PC-3 (cell line): ENCODE measurements around the gene KRTAP5-3. TPM values are rescaled to one million over a fixed set of nuclear protein-coding genes. Genes with fewer than 3 reads are reported as not detected.

Source experiments
- ATAC-seq: fragments of 200-7000 bp; cut with Tn5 transposase; 2 replicates; pipeline ENCODE4 v1.9.1; 2020; ENCODE audit warnings: mild to moderate bottlenecking, moderate library complexity
- BruUV-seq: library from RNA; stranded (reverse); fragments of 400-500 nt; replicated peaks from 2 replicates; lab custom pipeline; 2021; lab: Mats Ljungman, UMichigan
- CTCF ChIA-PET: fragments of 300-600 bp; sonication (Branson Sonifier 250); formaldehyde crosslinking; loops from one replicate; lab custom pipeline; 2022; ENCODE audit warnings: antibody characterized with exemption; lab: Charles Lee
- POLR2A ChIA-PET: fragments of 300-600 bp; sonication (Branson Sonifier 250); formaldehyde crosslinking; loops from one replicate; lab custom pipeline; 2022; ENCODE audit warnings: antibody characterized with exemption; ENCODE audit not compliant: unreplicated experiment; lab: Charles Lee
- DNase-seq: peaks from one replicate; pipeline ENCODE4 v3.0.0-alpha.2; 2015
- H2AFZ ChIP-seq: fragments of 300-600 bp; sonication (generic); 2 replicates; pipeline ENCODE4 v1.6.0; 2016; ENCODE audit warnings: antibody characterized with exemption, low read length
- H3F3A ChIP-seq: fragments of 300-600 bp; sonication (generic); one replicate; pipeline ENCODE4 v1.6.0; 2017; ENCODE audit warnings: antibody characterized with exemption, low read length, control low read depth, mild to moderate bottlenecking; ENCODE audit not compliant: unreplicated experiment
- H3K27ac ChIP-seq: fragments of 300-600 bp; sonication (generic); 2 replicates; pipeline ENCODE4 v1.5.1; 2016; ENCODE audit warnings: mild to moderate bottlenecking, low read length
- H3K27me3 ChIP-seq: fragments of 300-600 bp; sonication (generic); 2 replicates; pipeline ENCODE4 v1.6.1; 2016; ENCODE audit warnings: low read length, mixed read lengths
- H3K36me3 ChIP-seq: fragments of 300-600 bp; sonication (generic); 2 replicates; pipeline ENCODE4 v1.6.1; 2016; ENCODE audit warnings: low read depth, mixed run types, low read length, mixed read lengths
- H3K4me1 ChIP-seq: fragments of 300-600 bp; sonication (generic); 2 replicates; pipeline ENCODE4 v1.5.1; 2016; ENCODE audit warnings: low read length; ENCODE audit not compliant: insufficient read depth
- H3K4me2 ChIP-seq: fragments of 300-600 bp; sonication (generic); 2 replicates; pipeline ENCODE4 v1.6.0; 2016; ENCODE audit warnings: low read length
- H3K4me3 ChIP-seq: fragments of 300-600 bp; sonication (generic); 2 replicates; pipeline ENCODE4 v1.5.1; 2016; ENCODE audit warnings: mild to moderate bottlenecking, low read length, mixed read lengths
- H3K79me2 ChIP-seq: fragments of 300-600 bp; sonication (generic); 2 replicates; pipeline ENCODE4 v1.6.1; 2017; ENCODE audit warnings: low read length, mixed read lengths
- H3K9ac ChIP-seq: fragments of 300-600 bp; sonication (generic); 2 replicates; pipeline ENCODE4 v1.6.0; 2016; ENCODE audit warnings: mild to moderate bottlenecking, low read length
- H3K9me2 ChIP-seq: fragments of 300-600 bp; sonication (generic); replicated peaks from 2 replicates; pipeline ENCODE4 v1.6.1; 2016; ENCODE audit warnings: mixed run types, low read length, mixed read lengths
- H3K9me3 ChIP-seq: fragments of 300-600 bp; sonication (generic); 2 replicates; pipeline ENCODE4 v1.6.1; 2016; ENCODE audit warnings: low read length, mixed read lengths
- H4K20me1 ChIP-seq: fragments of 300-600 bp; sonication (generic); 2 replicates; pipeline ENCODE4 v1.6.1; 2016; ENCODE audit warnings: low read length, mixed read lengths
- CTCF ChIP-seq: fragments of 300-600 bp; sonication (generic); conservative IDR thresholded peaks from 2 replicates; pipeline ENCODE4 v1.5.1; 2017; ENCODE audit warnings: antibody characterized with exemption, low read depth, mild to moderate bottlenecking, low read length
- EZH2 ChIP-seq: fragments of 300-600 bp; sonication (generic); IDR thresholded peaks from one replicate; pipeline ENCODE4 v1.6.1; 2017; ENCODE audit warnings: antibody characterized with exemption, mild to moderate bottlenecking, low read length; ENCODE audit not compliant: unreplicated experiment
- EZH2phosphoT487 ChIP-seq: fragments of 300-600 bp; sonication (generic); IDR thresholded peaks from 2 replicates; pipeline ENCODE4 v1.6.1; 2018; ENCODE audit warnings: mild to moderate bottlenecking, antibody characterized with exemption, low read length, borderline replicate concordance
- intact Hi-C: fragments of 100-400 bp; cut with micrococcal nuclease; formaldehyde crosslinking; loops from 2 replicates; pipeline ENCODE4 v1.9.0; 2023
- total RNA-seq: library from RNA; depleted of rRNA; stranded (reverse); fragments of >200 nt; gene quantifications from 2 replicates; pipeline ENCODE4 v1.2.3, GENCODE V29; 2014

Gene KRTAP5-3
- total RNA-seq, 1 experiment from 2014 or later, result not detected

DNA sequence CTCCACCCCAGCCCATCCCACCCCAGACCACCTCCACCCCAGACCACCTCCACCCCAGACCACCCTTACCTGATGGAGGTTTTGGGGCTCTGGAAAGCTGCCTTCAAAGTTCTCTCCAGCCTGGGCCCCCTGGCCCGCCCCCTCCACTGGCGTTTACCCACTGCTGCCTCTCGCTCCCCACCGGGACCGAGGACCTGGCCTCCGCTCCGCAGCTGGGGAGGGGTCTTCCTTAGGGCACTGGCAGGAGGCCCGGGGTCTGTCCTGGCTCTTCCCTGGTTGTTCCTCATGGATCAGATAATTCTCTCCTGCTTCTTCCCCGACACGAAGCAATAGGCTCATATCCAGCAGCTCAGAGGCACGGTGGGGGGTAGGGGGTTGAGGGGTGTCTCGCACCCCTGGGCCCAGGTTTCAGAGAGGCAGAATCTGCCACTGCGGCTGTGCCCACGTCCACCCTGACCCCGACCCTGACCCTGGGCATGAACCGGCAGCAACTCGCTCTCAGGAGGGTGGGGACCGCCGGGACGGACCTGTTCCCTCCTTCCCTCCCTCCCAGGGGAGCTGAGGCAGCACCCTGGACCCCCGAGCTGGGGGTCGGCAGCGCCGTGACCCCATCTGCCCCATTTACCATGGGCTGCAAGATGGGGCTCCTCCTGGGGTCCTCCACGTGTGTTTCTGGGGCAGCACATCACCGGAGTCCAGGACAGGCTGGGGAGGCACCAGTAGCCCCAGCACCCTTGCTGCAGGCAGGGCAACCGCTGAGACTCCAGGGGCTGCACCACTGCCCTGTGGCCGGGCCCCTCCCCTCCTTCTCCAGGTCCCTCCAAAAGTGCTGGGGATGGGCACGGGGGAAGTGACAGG, 34.3 kb upstream of the KRTAP5-3 start:
- ChIA-PET POLR2A (no interaction called here), CTCF (no interaction called here)
- Histone ChIP-seq H3K9me2 (no peaks in the 10 kb centered on the region), H3K36me3 (no peaks in the 10 kb centered on the region), H2AFZ (no peak overlapping the region), H3K4me1 (no peaks in the 10 kb centered on the region), H3K27me3 (0 out of 2 replicates have a peak, but pooled peaks cover 9% of the 10 kb centered on the region), H3K9me3 (no peaks in the 10 kb centered on the region), H3K4me2 (no peak overlapping the region), H3K4me3 (no peak overlapping the region), H3K79me2 (no peaks in the 10 kb centered on the region), H4K20me1 (no peaks in the 10 kb centered on the region), H3K27ac (no peak overlapping the region), H3F3A (no peaks in the 10 kb centered on the region), H3K9ac (no peak overlapping the region)
- intact Hi-C loops, result no loop called here
- no peak for ATAC-seq
- no peak for TF ChIP-seq EZH2phosphoT487
- no peak for TF ChIP-seq EZH2
- TF ChIP-seq CTCF, result no peak
- BruUV-seq, result no TSS peak
- DNase-seq, result no peak

- Histone ChIP-seq H3K27ac (no peak overlapping the region), H2AFZ (no peak overlapping the region), H3K9me3 (no peaks in the 10 kb centered on the region), H3K9ac (no peak overlapping the region), H4K20me1 (no peaks in the 10 kb centered on the region), H3F3A (no peaks in the 10 kb centered on the region), H3K4me2 (no peak overlapping the region), H3K27me3 (peaks cover 14% of the 10 kb centered on the region; the same call in 1 of the 2 replicates), H3K4me3 (no peak overlapping the region), H3K4me1 (no peaks in the 10 kb centered on the region), H3K9me2 (no peaks in the 10 kb centered on the region), H3K79me2 (no peaks in the 10 kb centered on the region), H3K36me3 (no peaks in the 10 kb centered on the region)
- POLR2A ChIA-PET, result no interaction called here
- intact Hi-C loops, result no loop called here
- DNase-seq (no peak), ATAC-seq (no peak)
- BruUV-seq, result no TSS peak
- CTCF ChIA-PET, result interaction anchor here (2.0 kb wide), 1 partner anchor 12 kb away, joined by 9 read pairs; no protein-coding TSS in a partner anchor
- no peak for TF ChIP-seq EZH2
- TF ChIP-seq EZH2phosphoT487, result no peak
- no peak for TF ChIP-seq CTCF
Measured at GRCh38 chr11:1641096-1641495, 32.8 kb upstream of the KRTAP5-3 start.
